Right hindlimb (tissue), 1 donor: ENCODE measurements around the gene SNX19.

Experiments
- DNase-seq: peaks from one replicate; pipeline ENCODE4 v3.0.0-alpha.2; 2018

Gene SNX19

GRCh38 chr11:130904380-130904779, 11.9 kb downstream of the SNX19 start:
- no peak for DNase-seq

- no peak for DNase-seq
Measured at GRCh38 chr11:130902380-130902779, 13.9 kb downstream of the SNX19 start.

DNA sequence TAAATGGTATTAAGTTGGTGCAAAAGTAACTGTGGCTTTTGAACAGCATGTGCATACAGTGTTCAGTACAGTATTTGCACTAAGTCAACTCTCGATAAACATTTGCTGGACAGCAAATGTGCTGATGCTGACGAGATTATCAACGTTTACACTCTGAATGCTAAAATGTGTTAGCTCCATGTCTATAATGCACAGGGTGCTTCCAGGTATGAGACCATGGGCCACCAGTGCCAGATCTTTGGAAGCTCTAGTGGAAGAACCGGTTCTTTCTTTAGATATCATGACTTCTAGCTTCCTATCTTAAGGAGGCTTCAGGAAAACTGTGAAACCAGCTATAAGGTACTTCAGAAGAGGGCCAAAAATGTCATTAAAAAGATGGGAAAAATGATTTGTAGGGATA, 17.2 kb downstream of the SNX19 start:
- DNase-seq: no peak

- DNase-seq: peak; percentile 57
Measured at GRCh38 chr11:130897262-130898182, 18.8 kb downstream of the SNX19 start.

- DNase-seq: peak; percentile 74
Measured at GRCh38 chr11:130894322-130895025, 21.8 kb downstream of the SNX19 start.

DNA sequence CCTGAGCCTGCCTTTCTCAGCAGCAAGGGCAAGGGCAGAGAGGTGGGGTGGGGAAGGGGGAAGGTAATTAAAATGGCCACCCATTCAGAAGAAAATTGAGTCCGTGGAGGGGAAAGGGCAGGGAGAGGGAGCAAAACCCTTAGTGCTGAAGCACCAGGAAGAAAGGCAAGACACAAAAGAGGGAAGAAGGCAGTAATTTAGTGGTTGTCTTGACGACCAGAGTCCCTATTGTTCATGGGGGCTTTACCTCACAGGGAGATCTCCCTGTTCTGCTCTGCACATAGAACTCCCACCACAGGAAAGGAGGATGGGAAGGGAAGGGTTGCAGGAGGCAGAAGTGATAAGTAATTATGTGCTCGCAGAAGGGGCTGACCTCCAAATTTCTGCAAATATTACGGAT, 23.4 kb downstream of the SNX19 start:
- no peak for DNase-seq

DNA sequence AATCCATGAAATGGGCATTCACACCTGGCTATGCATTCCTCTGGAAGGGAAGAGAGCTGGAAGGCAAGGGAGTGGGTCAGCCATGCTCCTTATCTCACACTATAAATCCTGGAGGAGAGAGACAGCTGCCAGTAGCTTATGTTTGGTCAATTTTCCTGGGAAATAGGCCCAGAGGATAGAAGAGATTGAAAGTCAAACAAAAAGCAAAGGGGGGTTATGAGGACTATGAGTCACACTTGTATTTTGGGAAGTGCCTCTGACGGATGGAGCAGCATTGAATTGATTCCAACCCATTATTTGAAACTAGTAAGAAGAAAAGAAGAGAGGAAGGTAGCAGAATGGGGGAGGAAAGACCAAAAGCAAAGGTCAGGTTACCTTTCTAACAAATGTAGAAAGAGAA, 25.0 kb downstream of the SNX19 start:
- DNase-seq: no peak

DNA sequence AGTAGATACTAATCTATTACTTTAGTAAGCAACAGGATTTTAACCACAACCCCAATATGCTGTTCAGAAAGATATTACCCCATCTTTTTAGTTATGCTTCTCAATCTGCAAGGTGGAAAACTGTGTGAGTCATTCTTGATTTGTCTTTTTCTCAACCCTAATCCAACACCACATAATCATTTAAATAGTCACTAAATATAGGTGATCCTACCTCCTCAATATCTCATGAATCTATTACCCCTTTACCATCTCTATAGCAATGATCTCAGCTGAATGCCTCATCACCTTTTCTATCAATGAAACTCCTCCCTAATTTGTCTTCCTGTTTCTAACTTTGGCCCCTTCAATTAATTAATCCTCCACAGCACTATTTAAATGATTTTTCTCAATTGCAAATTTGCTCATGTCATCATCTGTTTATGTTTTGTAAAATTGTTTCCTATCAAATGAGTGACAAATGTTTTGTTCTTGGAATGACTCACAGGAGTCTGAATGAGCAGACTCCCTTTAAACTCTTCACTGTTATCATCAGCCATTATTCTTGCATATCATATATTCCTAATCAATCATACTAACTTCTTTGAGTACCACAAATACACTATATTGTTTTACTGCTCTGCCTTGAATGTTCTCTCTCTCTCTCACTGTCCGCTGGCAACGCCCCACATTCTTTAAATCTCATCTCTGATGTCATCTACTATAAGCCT, 26.1 kb downstream of the SNX19 start:
- DNase-seq: no peak

DNA sequence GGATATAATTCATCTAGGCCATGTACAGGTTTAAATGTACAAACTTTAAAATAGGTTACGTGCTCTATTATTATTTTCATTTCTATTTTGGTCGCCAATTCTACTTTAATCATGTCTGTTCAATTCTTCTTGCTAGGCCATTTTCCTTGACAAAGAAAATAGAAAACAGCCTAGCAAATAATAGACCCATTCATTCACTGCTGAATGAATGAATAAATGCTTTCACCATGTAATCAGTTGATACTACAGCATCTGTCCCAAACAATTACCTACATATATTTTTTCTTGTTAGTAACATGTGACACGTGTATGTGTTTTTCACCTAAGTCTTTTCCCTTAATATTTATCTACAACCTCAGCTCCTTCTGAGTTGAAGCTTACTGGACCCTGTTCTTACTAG, 27.5 kb downstream of the SNX19 start:
- no peak for DNase-seq

GRCh38 chr11:130886704-130887103, 29.6 kb downstream of the SNX19 start:
- DNase-seq: no peak

DNA sequence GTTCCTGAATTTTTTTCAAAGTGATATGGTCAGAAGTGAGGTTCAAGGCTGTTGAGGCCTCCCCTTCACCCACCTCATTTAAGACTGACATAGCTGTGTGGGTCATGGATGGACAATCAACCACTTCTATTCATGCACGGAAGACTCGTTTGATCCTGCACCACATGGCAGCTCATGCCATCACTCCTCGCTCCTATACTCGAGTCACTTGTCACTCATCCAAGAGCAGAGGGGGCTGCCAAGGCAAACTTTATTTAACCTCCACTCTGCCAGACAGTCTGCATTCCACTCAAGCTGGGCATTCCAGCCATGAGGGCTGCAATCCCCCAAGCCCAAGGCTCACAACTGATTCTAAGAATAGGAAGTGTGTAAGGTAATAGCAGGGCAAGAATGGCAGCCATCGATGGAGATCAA, 34.1 kb downstream of the SNX19 start:
- no peak for DNase-seq

- DNase-seq: no peak
Measured at GRCh38 chr11:130881475-130882137, 34.7 kb downstream of the SNX19 start.

- no peak for DNase-seq
Measured at GRCh38 chr11:130879836-130880235, 36.4 kb downstream of the SNX19 start.

- DNase-seq: no peak
Measured at GRCh38 chr11:130876931-130877915, 39.1 kb downstream of the SNX19 start.

DNA sequence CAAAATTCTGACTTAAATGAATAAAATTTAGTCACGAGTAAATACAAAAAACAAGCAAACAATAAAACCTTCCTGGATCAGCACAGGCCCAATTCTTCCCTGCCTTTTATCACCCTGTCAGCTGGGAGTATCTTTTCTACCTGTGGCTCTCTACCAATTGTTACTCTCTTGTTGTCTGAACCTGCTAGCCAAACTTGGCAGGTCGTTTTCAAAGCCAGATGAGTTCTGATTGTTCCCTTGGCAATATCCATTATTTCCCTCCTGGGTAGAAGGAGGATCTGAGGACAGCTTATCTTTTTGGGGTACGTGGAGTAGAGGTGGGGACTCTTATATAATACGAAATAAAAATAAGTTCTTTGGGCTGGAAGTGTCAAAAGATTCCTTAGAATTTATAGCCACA, 40.2 kb downstream of the SNX19 start:
- DNase-seq: no peak

DNA sequence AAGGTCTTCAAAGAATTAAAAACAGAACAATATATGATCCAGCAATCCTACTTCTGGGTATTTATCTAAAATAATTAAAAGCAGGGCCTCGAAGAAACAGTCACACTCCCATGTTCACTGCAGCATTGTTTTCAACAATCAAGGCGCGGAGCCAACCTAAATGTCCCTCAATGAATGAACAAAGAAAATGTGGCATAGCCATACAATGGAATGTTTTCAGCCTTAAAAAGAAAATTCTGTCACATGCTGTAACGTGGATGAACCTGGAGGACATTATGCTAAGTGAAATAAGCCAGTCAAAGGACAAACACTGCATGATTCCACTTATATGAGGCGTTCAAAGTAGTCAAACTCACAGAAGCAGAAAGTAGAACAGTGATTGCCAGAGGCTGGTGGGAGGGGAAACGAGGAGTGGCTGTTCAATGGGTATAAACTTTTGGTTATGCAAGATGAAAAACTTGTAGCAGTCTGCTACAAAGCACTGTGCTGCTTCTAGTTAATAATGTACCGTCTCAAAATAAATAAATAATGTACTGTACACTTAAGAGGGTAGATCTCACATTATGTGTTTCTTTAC, 41.2 kb downstream of the SNX19 start:
- DNase-seq: no peak

- DNase-seq: no peak
Measured at GRCh38 chr11:130874396-130874795, 41.9 kb downstream of the SNX19 start.

DNA sequence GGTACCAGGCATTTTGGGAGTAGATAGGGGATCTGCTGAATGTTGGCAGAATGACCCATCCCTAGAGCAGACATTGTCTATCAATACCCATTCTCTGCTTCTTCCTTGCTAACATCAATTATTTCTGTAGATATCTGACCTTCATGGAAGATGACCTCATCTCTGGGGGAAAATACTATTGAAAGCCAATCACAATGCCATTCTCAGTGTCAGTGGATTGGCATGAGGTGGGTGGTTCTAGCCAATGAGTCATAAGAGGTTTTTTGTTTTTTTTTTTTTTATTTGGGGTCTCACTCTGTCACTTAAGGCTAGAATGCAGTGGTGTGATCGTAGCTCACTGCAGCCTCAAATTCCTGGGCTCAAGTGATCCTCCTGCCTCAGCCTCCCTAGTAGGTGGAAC, 42.5 kb downstream of the SNX19 start:
- DNase-seq: no peak

GRCh38 chr11:130872981-130873380, 43.3 kb downstream of the SNX19 start:
- no peak for DNase-seq

DNA sequence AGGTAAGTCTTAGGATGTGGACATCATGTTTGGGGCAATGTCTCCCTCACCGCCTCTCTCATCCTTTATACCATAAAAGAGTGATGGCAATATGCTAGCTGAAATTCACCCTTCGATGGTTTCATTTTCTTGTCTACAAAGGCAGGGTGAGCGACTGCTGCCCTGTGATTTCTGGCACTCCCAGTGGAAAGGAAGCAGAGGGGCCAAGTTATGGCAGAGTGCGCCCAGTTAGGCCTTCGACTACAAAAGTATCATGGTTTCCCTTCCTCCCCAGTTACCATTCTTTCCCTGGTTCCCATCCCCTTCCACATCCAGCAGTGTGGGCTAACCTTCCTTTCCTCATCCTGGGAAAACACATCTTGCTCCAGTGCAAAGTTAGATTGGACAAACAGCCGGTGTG, 43.8 kb downstream of the SNX19 start:
- no peak for DNase-seq

GRCh38 chr11:130872102-130872501, 44.2 kb downstream of the SNX19 start:
- no peak for DNase-seq
